ENCODE data around the gene FAIM2.

GRCh38 chr12:49888461-49889151 lies 15.1 kb downstream of the FAIM2 start:
- TF ChIP-seq FOXK2 (IDR thresholded peaks at IDR 0.05), result no peak
- TF ChIP-seq SIN3A (IDR thresholded peaks at IDR 0.05; ENCODE audit: low read depth, low read length), result no peak
- no peak for TF ChIP-seq BRCA1 (IDR thresholded peaks at IDR 0.05; ENCODE audit: low read depth, low read length)
- no peak for TF ChIP-seq ASH2L (IDR thresholded peaks at IDR 0.05; ENCODE audit: borderline replicate concordance, low read depth)
- TF ChIP-seq CTCF (IDR thresholded peaks at IDR 0.05 in 2 of 3, conservative IDR thresholded peaks at IDR 0.05 in 1 of 3; ENCODE audit: control insufficient read depth in 2 of 3, extremely low read depth in 1 of 3, insufficient read depth in 1 of 3, low read depth in 3 of 3, low read length in 3 of 3), result no peak
- TF ChIP-seq NFYA (IDR thresholded peaks at IDR 0.05; ENCODE audit: borderline replicate concordance, low read depth, low read length), result no peak
- no peak for TF ChIP-seq POLR2AphosphoS5 (IDR thresholded peaks at IDR 0.05; ENCODE audit: low read length)
- TF ChIP-seq JUND (IDR thresholded peaks at IDR 0.05; ENCODE audit: low read depth, low read length), result no peak

Data from GM12878 (cell line).